ENCODE data around the gene OMG.
"Not testable (repeated sequence)": the region's sequence is repeated elsewhere in the genome, so short reads cannot be mapped to it uniquely, and the experiment has no call there.

Gene OMG

GRCh38 chr17:31307640-31308039, 10.6 kb upstream of the OMG start:
- DNase-seq = no peak

GRCh38 chr17:31299624-31300023, 2.6 kb upstream of the OMG start:
- no peak for DNase-seq

GRCh38 chr17:31296142-31296541, 897 bp downstream of the OMG start:
- DNase-seq = no peak

- DNase-seq = no peak
Measured at GRCh38 chr17:31295489-31295871, 1.6 kb downstream of the OMG start.

- DNase-seq = no peak
Measured at GRCh38 chr17:31294820-31295488, 2.1 kb downstream of the OMG start.

- DNase-seq = no peak
Measured at GRCh38 chr17:31294231-31294630, 2.8 kb downstream of the OMG start.

- no peak for DNase-seq
Measured at GRCh38 chr17:31293581-31293980, 3.5 kb downstream of the OMG start.

- DNase-seq = no peak
Measured at GRCh38 chr17:31291820-31292219, 5.2 kb downstream of the OMG start.

- DNase-seq = no peak
Measured at GRCh38 chr17:31289790-31290189, 7.2 kb downstream of the OMG start.

GRCh38 chr17:31287932-31288331, 9.1 kb downstream of the OMG start:
- not testable (repeated sequence) for DNase-seq

GRCh38 chr17:31286587-31286986, 10.5 kb downstream of the OMG start:
- DNase-seq = no peak

- DNase-seq = no peak
Measured at GRCh38 chr17:31283841-31284240, 13.2 kb downstream of the OMG start.

GRCh38 chr17:31281061-31281460, 16.0 kb downstream of the OMG start:
- DNase-seq = no peak

- no peak for DNase-seq
Measured at GRCh38 chr17:31279401-31279800, 17.6 kb downstream of the OMG start.

- DNase-seq = no peak
Measured at GRCh38 chr17:31275116-31275515, 21.9 kb downstream of the OMG start.

GRCh38 chr17:31274252-31274651, 22.8 kb downstream of the OMG start:
- DNase-seq = no peak

GRCh38 chr17:31273516-31273915, 23.5 kb downstream of the OMG start:
- DNase-seq = no peak

GRCh38 chr17:31272803-31273202, 24.2 kb downstream of the OMG start:
- no peak for DNase-seq

GRCh38 chr17:31272236-31272635, 24.8 kb downstream of the OMG start:
- no peak for DNase-seq

GRCh38 chr17:31269578-31269983, 27.5 kb downstream of the OMG start:
- no peak for DNase-seq

- no peak for DNase-seq
Measured at GRCh38 chr17:31269036-31269577, 27.9 kb downstream of the OMG start.

- no peak for DNase-seq
Measured at GRCh38 chr17:31266042-31266441, 31.0 kb downstream of the OMG start.

- not testable (repeated sequence) for DNase-seq
Measured at GRCh38 chr17:31262923-31263322, 34.1 kb downstream of the OMG start.

GRCh38 chr17:31261601-31262000, 35.4 kb downstream of the OMG start:
- DNase-seq = no peak

- no peak for DNase-seq
Measured at GRCh38 chr17:31260151-31260550, 36.9 kb downstream of the OMG start.
